Measurements from ENCODE around the gene ATP6V0E1.

Gene ATP6V0E1

DNA sequence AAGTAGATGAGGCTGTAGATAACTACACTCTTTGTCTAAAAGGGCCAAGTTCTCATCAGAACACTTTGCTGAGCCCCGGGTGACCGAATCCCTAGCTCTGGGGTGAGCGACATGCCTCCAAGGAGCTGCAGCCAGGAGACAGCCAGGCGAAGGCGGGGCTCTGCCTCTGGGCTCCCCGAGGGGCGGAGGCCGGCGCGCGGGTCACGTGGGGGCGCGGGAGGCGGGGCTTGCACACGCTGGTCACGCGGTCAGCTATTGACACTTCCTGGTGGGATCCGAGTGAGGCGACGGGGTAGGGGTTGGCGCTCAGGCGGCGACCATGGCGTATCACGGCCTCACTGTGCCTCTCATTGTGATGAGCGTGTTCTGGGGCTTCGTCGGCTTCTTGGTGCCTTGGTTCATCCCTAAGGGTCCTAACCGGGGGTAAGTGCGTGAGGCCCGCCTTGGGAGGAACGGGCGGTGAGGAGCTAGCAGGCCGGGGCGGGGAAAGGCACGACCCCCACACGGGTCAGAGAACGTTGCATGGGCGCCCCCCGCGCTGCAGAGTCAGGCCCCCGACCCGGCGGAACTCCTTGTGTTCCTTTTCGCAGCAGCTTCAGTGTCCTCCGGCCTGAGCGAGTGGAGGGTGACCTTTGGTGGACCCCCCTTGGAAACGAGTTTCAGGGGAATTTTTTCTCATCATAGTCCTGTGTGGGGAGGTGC, at the start of gene ATP6V0E1:
Gene ATP6V0E1, plus strand, starts transcription at position 230 of the 702 bp plus-strand sequence. Its CDS starts 90 bp downstream, at position 320.
- peak within 1 kb of the TSS; percentile 98 for H3K4me3 Mint-ChIP-seq
- H3K36me3 Mint-ChIP-seq = peaks cover 8% of the 10 kb centered on the region
- ATAC-seq (ENCODE audit: low read depth) (peak; percentile 85), DNase-seq (ENCODE audit: low spot score in 2 of 2) (peak; percentile 92 to 94)
- H3K9me3 Mint-ChIP-seq = no peaks in the 10 kb centered on the region
- H3K27ac Mint-ChIP-seq = peak within 1 kb of the TSS; percentile 97
- H3K4me1 Mint-ChIP-seq = peaks cover 12% of the 10 kb centered on the region
- no peaks in the 10 kb centered on the region for H3K27me3 Mint-ChIP-seq

DNA sequence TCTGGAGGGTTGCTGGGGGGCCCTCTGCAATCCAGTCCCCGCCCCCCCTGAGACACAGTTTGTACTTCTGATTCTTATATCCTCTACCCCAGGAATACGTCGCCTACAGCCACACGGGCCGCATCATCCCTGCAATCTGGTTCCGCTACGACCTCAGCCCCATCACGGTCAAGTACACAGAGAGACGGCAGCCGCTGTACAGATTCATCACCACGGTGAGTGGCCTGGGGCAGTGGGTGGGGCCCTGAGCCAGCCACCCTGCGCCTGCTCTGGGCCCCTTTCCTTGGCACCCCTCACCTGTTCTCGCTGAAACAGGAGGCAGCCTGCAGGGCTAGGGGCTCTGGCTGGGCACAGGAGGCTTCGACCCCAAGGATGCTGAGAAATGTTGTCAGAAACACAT, 48.5 kb upstream of the ATP6V0E1 start:
- H3K36me3 Mint-ChIP-seq = peaks cover 18% of the 10 kb centered on the region
- no peaks in the 10 kb centered on the region for H3K9me3 Mint-ChIP-seq
- no peak for ATAC-seq (ENCODE audit: low read depth)
- H3K4me3 Mint-ChIP-seq = no peak overlapping the region
- peaks cover 10% of the 10 kb centered on the region for H3K4me1 Mint-ChIP-seq
- no peak for DNase-seq (ENCODE audit: low spot score in 2 of 2)
- no peak overlapping the region for H3K27ac Mint-ChIP-seq
- no peaks in the 10 kb centered on the region for H3K27me3 Mint-ChIP-seq

DNA sequence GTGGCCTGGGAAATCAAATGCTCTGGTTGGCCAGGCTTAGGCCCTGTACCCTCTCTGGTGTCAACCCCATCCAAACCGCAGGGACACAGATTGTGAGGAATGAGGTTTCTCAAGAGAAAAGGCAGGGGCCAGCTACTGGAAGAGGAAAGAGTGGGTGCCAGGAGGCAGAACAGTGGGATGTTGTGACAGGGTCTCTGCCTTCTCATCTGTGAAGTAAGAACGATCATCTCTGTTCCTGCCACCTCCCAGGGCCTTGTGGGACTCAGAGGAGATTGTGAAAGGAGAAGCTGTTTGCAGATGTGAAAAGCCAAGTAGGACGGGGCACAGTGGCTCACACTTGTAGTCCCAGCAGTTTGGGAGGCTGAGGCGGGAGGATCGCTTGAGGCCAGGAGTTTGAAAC, 47.2 kb upstream of the ATP6V0E1 start:
- no peaks in the 10 kb centered on the region for H3K9me3 Mint-ChIP-seq
- H3K4me1 Mint-ChIP-seq = peaks cover 6% of the 10 kb centered on the region
- H3K27ac Mint-ChIP-seq = no peak overlapping the region
- H3K27me3 Mint-ChIP-seq = no peaks in the 10 kb centered on the region
- H3K36me3 Mint-ChIP-seq = peaks cover 19% of the 10 kb centered on the region
- no peak for DNase-seq (ENCODE audit: low spot score in 2 of 2)
- no peak for ATAC-seq (ENCODE audit: low read depth)
- H3K4me3 Mint-ChIP-seq = no peak overlapping the region

DNA sequence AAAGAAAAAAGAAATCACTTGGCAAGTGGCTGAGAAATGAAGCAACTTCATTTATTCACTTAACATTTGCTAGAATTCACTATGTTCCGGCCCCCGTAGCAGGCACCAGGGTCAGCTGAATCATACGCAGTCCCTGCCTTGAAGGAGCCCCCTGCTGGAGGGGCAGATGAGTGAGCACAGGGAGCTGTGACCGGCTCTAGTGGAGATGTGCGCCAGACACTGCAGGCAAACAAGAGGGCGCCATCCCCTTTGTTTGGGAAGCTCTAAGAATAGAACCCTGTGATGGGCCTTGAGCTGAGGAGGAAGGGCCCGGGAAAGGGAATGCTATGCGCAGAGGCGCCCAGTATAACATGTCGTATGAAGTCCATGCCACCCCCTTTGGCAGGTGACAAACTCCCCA, 44.5 kb upstream of the ATP6V0E1 start:
- no peak overlapping the region for H3K4me3 Mint-ChIP-seq
- H3K27ac Mint-ChIP-seq = no peak overlapping the region
- ATAC-seq (ENCODE audit: low read depth) (no peak), DNase-seq (ENCODE audit: low spot score in 2 of 2) (no peak)
- H3K9me3 Mint-ChIP-seq = no peaks in the 10 kb centered on the region
- H3K27me3 Mint-ChIP-seq = no peaks in the 10 kb centered on the region
- H3K36me3 Mint-ChIP-seq = peaks cover 20% of the 10 kb centered on the region
- no peaks in the 10 kb centered on the region for H3K4me1 Mint-ChIP-seq

DNA sequence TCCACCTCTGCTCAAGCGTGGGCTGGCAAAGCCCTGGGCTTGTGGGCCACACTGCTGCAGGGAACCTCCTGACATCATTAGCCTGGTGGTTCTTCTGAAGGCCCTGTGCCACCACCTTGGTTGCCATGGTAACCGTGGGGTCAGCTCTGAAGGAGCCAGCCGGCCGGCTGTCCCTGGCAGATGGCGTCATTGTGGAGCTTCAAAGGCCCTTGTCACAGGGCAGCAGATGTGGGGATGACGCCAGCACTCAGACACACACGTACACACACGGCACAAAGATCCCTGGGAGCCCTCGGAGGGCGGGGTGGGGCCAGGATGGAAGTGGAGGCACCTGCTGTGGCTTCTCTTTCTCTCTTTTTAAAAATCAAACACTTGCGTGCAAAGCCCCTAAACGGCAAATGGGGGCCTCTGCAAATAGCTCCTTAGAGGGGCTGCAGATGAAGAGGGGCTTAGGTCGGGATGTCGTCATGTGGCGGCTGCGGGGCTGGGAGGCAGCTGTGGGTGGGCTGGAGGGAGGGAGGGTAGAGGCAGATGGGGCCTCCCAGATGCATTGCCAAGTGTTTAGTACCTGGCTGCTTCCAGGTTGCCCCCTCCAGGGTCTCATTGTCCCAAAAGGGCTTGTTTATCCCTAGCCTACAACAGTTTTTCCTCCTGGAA, 43.8 kb upstream of the ATP6V0E1 start:
- no peak for DNase-seq (ENCODE audit: low spot score in 2 of 2)
- Mint-ChIP-seq H3K27me3 (no peaks in the 10 kb centered on the region), H3K27ac (no peak overlapping the region), H3K36me3 (peaks cover 18% of the 10 kb centered on the region), H3K9me3 (no peaks in the 10 kb centered on the region), H3K4me3 (no peak overlapping the region), H3K4me1 (no peaks in the 10 kb centered on the region)
- ATAC-seq (ENCODE audit: low read depth) = no peak

DNA sequence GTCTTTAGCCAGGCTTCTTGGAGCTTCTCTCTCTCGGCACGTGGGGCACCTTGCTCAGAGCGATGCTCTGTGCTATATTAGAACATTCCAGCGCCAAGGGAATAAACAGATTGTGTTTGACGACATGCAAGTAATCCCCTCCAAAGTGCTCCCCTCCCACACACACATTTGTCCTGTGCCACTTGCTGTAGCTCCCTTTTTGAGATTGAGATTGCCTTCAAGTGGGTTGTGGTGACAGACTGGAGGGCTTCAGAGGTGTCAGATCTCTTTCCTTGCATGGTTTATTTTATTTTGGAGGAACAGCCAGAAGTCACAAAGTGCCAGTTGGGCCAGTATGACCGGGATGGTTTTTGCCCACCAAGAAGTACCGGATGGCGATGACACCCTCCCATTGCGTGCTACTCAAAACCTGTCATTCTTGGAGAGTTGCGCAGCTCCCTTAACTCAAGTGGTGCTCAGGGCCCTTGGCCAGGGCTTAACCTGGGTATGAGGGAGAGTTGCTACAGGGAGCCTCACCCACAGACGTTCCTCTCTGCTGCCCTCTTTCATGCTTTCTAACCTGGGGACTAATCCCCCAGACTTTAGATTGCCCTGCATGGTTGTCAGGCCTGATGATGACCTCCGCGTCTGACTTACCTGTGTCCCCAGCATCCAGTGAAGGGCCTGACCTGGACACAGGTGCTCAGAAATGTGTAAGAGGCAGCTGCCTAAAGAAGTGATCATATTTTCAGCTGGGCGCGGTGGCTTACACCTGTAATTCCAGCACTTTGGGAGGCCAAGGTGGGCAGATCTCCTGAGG, 43.1 kb upstream of the ATP6V0E1 start:
- DNase-seq (ENCODE audit: low spot score in 2 of 2) (no peak), ATAC-seq (ENCODE audit: low read depth) (no peak)
- no peaks in the 10 kb centered on the region for H3K9me3 Mint-ChIP-seq
- peaks cover 21% of the 10 kb centered on the region for H3K36me3 Mint-ChIP-seq
- H3K27ac Mint-ChIP-seq = no peak overlapping the region
- no peak overlapping the region for H3K4me3 Mint-ChIP-seq
- H3K27me3 Mint-ChIP-seq = no peaks in the 10 kb centered on the region
- no peaks in the 10 kb centered on the region for H3K4me1 Mint-ChIP-seq

DNA sequence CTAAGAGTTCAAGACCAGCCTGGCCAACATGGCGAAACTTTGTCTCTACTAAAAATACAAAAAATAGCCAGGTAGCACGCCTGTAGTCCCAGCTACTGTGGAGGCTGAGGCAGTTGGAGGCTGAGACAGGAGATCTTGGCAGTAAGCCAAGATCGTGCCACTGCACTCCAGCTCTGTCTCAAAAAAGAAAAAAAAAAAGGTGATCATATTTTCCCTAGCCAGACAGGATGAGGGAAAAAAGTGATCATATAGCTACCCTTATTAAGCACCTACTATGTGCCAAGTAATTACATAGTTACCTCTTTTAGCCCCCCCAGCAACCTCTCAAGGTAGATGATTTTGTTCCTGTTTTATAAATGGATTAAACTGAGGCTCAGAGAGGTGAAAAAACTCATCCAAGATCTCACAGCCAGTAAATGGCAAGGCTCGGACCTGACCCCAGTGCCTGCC, 42.5 kb upstream of the ATP6V0E1 start:
- no peak for ATAC-seq (ENCODE audit: low read depth)
- no peaks in the 10 kb centered on the region for H3K27me3 Mint-ChIP-seq
- DNase-seq (ENCODE audit: low spot score in 2 of 2) = no peak
- H3K27ac Mint-ChIP-seq = no peak overlapping the region
- no peaks in the 10 kb centered on the region for H3K9me3 Mint-ChIP-seq
- H3K4me1 Mint-ChIP-seq = no peaks in the 10 kb centered on the region
- H3K36me3 Mint-ChIP-seq = peaks cover 22% of the 10 kb centered on the region
- no peak overlapping the region for H3K4me3 Mint-ChIP-seq

DNA sequence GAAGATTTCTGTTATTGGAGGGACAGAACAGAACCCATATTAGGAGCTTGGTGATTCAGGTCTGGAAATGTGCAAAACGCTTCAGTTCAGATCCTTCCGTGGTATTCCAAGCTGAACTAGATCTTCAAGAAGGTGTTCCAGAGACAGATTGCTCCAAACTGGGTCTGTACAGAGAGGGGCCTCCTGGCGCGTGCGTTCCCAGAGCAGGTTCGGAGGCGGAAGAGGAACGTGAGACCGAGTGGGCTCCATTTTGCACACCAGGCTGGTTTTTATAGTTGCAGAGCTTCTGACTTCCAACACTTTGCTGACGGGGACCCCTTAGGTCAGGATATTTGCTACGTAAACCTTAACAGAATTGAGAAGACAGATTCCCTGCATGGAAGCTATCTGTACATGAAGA, 41.0 kb upstream of the ATP6V0E1 start:
- no peaks in the 10 kb centered on the region for H3K27me3 Mint-ChIP-seq
- no peaks in the 10 kb centered on the region for H3K4me1 Mint-ChIP-seq
- no peaks in the 10 kb centered on the region for H3K9me3 Mint-ChIP-seq
- H3K36me3 Mint-ChIP-seq = peaks cover 20% of the 10 kb centered on the region
- H3K4me3 Mint-ChIP-seq = no peak overlapping the region
- DNase-seq (ENCODE audit: low spot score in 2 of 2) (no peak), ATAC-seq (ENCODE audit: low read depth) (no peak)
- no peak overlapping the region for H3K27ac Mint-ChIP-seq

DNA sequence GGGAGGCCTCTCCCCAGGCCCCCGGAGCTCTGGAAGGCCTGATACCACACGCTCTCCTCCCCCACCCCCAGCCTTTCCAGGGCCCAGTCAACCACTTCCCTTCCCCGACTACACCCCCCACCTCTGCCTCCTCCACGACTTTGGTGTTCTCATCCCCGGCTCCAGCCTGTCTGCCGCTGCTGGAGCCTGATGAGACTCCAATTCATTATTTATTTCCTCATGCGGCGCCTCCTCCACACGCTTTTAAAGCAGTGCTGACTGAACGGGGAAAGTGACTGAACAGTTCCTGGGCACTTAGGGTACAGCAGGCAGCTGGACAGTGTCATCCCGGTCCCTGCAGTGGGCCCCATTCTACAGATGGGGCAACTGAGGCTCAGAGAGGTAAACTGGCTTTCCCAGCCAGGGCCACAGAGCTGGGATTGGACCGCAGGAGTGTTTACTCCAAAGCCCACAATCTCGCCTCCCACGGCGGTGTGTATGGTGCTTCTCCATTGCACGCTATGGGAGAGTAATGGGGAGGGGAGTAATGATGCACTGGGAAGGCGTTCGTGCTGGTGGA, 40.2 kb upstream of the ATP6V0E1 start:
- DNase-seq (ENCODE audit: low spot score in 2 of 2) (no peak), ATAC-seq (ENCODE audit: low read depth) (no peak)
- Mint-ChIP-seq H3K36me3 (peaks cover 24% of the 10 kb centered on the region), H3K27ac (no peak overlapping the region), H3K4me1 (no peaks in the 10 kb centered on the region), H3K4me3 (no peak overlapping the region), H3K9me3 (no peaks in the 10 kb centered on the region), H3K27me3 (no peaks in the 10 kb centered on the region)

DNA sequence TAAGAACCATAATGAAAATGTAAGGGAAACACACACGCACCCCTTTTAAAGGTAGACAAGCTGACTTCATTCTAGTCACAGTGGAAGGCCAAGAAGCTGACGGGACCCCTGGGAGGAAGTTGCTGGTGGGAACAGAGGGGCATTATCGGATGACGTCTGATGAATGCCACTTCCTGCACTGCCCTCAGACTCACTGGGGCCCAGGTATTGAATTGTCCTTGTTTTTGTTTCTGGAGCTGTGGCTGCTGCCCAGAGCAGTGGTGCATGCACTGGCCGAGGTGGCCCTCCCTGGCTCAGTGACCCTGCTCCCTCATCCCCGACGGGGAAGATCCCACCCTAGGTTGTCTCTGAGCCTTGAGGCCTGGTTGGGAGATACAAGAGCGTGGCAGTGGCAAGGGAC, 39.7 kb upstream of the ATP6V0E1 start:
- Mint-ChIP-seq H3K36me3 (peaks cover 24% of the 10 kb centered on the region), H3K27me3 (no peaks in the 10 kb centered on the region), H3K27ac (no peak overlapping the region), H3K9me3 (no peaks in the 10 kb centered on the region), H3K4me3 (no peak overlapping the region), H3K4me1 (no peaks in the 10 kb centered on the region)
- no peak for DNase-seq (ENCODE audit: low spot score in 2 of 2)
- no peak for ATAC-seq (ENCODE audit: low read depth)

DNA sequence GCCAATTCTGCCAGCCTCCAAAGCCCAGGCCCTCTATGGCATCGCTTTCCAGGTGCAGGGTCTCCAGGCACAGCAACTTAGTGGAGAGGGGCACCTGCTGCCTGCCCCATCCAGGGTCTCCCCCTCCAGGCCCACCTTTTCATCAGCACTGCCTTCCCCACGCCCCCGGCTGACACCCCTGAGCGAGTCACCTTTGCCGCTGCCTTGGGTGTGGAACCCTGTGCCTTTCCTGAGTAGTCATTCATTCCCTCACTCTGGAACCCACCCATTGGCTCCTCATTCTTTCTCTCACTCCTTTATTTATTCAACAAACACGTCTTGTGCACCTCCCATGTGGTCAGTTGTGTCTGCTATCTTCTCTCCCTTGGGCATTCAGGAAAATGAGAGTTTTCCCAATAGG, 38.8 kb upstream of the ATP6V0E1 start:
- H3K27me3 Mint-ChIP-seq = no peaks in the 10 kb centered on the region
- H3K9me3 Mint-ChIP-seq = no peaks in the 10 kb centered on the region
- no peaks in the 10 kb centered on the region for H3K4me1 Mint-ChIP-seq
- no peak overlapping the region for H3K4me3 Mint-ChIP-seq
- peaks cover 28% of the 10 kb centered on the region for H3K36me3 Mint-ChIP-seq
- DNase-seq (ENCODE audit: low spot score in 2 of 2) (no peak), ATAC-seq (ENCODE audit: low read depth) (no peak)
- H3K27ac Mint-ChIP-seq = no peak overlapping the region

DNA sequence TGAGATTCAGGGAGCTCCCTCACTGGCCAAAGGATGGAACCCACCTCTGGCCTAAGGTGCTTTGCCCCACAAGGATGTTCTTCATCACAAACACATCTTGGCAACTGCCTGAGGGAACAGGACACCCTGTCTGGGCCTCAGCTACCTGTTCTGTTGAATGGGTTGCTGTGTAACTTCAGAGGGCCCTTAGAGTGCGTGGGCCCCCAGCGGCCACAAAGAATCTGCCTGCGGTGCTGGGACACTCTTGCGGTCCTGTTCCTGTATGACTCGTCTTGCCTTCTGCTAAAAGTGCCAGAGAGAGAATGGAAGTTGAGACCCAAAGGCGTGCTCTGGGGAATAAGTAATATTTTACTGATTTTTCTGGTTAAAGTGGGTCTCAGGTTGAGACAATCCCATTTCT, 38.4 kb upstream of the ATP6V0E1 start:
- ATAC-seq (ENCODE audit: low read depth) (no peak), DNase-seq (ENCODE audit: low spot score in 2 of 2) (no peak)
- Mint-ChIP-seq H3K27me3 (no peaks in the 10 kb centered on the region), H3K4me1 (no peaks in the 10 kb centered on the region), H3K27ac (no peak overlapping the region), H3K9me3 (no peaks in the 10 kb centered on the region), H3K36me3 (peaks cover 28% of the 10 kb centered on the region), H3K4me3 (no peak overlapping the region)

DNA sequence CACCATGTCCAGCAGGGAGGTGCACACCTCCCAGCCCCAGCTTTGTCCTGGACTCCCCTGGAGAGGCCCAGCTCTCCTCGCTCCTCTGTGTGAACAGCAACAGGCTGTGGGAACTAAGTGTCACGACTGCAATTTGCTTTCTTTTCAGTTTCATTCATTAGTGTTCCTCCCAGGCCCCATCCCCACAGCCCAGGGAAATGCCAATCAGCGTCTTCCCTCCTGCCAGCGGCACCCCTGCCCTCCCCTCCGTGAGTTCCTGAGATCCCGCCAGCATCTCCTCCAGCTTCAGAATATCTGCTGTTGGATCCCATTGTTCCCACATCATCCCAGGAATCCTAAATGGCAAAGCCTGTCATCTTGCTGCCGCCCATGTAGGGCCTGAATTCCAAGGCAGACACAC, 37.4 kb upstream of the ATP6V0E1 start:
- Mint-ChIP-seq H3K27me3 (no peaks in the 10 kb centered on the region), H3K4me3 (no peak overlapping the region), H3K9me3 (no peaks in the 10 kb centered on the region), H3K27ac (no peak overlapping the region), H3K4me1 (no peaks in the 10 kb centered on the region), H3K36me3 (peaks cover 28% of the 10 kb centered on the region)
- DNase-seq (ENCODE audit: low spot score in 2 of 2) (no peak), ATAC-seq (ENCODE audit: low read depth) (no peak)

DNA sequence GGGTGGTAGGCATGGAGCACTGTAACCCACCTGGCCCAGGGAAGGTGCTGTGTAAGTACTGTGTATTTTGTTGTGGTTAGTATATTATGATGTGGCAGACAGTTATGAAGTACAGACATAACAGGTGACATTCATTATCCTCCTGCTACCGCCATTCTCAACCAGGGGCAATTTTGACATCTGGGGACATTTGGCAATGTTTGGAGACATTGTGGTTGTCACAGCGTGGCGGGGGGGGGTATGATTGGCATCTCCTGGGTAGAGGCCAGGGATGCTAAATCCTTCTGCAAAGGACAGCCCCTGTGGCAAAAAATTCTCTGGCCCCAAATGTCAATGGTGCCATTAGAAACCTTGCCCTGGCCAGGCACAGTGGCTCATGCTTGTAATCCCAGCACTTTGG, 34.1 kb upstream of the ATP6V0E1 start:
- Mint-ChIP-seq H3K4me3 (no peak overlapping the region), H3K36me3 (peaks cover 27% of the 10 kb centered on the region), H3K9me3 (no peaks in the 10 kb centered on the region), H3K27me3 (no peaks in the 10 kb centered on the region), H3K27ac (peak overlapping the region; percentile 25), H3K4me1 (peaks cover 5% of the 10 kb centered on the region)
- DNase-seq (ENCODE audit: low spot score in 2 of 2) = no peak
- ATAC-seq (ENCODE audit: low read depth) = no peak

Data from memory B cell (primary cell).